MM.1S (cell line): ENCODE results near the gene PIGQ.

Experiments used
- DNase-seq: peaks from one replicate; pipeline ENCODE4 v3.0.0-alpha.2; 2015
- H2AFZ ChIP-seq: fragments of 300-600 bp; sonication (generic); 2 replicates; pipeline ENCODE4 v1.6.0; 2016; ENCODE audit warnings: antibody characterized with exemption, low read length
- H3F3A ChIP-seq: fragments of 300-600 bp; sonication (generic); 2 replicates; pipeline ENCODE4 v1.6.1; 2016; ENCODE audit warnings: mild to moderate bottlenecking, antibody characterized with exemption, low read length, moderate library complexity, mixed read lengths; ENCODE audit not compliant: insufficient read depth
- H3K27ac ChIP-seq: fragments of 300-600 bp; sonication (generic); 2 replicates; pipeline ENCODE4 v1.5.1; 2016; ENCODE audit warnings: mild to moderate bottlenecking, low read length
- H3K27me3 ChIP-seq: fragments of 300-600 bp; sonication (generic); replicated peaks from 2 replicates; pipeline ENCODE4 v1.6.0; 2016; ENCODE audit warnings: low read length; ENCODE audit not compliant: insufficient read depth
- H3K36me3 ChIP-seq: fragments of 300-600 bp; sonication (generic); replicated peaks from 2 replicates; pipeline ENCODE4 v1.6.1; 2016; ENCODE audit warnings: mild to moderate bottlenecking, low read length, mixed read lengths; ENCODE audit not compliant: insufficient read depth
- H3K4me1 ChIP-seq: fragments of 300-600 bp; sonication (generic); 2 replicates; pipeline ENCODE4 v1.6.1; 2016; ENCODE audit warnings: low read length, mixed read lengths
- H3K4me2 ChIP-seq: fragments of 300-600 bp; sonication (generic); 2 replicates; pipeline ENCODE4 v1.6.0; 2016; ENCODE audit warnings: low read depth, low read length
- H3K4me3 ChIP-seq: fragments of 300-600 bp; sonication (generic); 2 replicates; pipeline ENCODE4 v1.5.1; 2016; ENCODE audit warnings: low read length, mixed read lengths
- H3K79me2 ChIP-seq: fragments of 300-600 bp; sonication (generic); 2 replicates; pipeline ENCODE4 v1.6.1; 2016; ENCODE audit warnings: mixed run types, low read length, mixed read lengths
- H3K9ac ChIP-seq: fragments of 300-600 bp; sonication (generic); 2 replicates; pipeline ENCODE4 v1.6.1; 2016; ENCODE audit warnings: low read length, mixed read lengths
- H3K9me2 ChIP-seq: fragments of 300-600 bp; sonication (generic); replicated peaks from 2 replicates; pipeline ENCODE4 v1.6.1; 2016; ENCODE audit warnings: mild to moderate bottlenecking, low read length, mixed read lengths; ENCODE audit not compliant: insufficient read depth
- H3K9me3 ChIP-seq: fragments of 300-600 bp; sonication (generic); replicated peaks from 2 replicates; pipeline ENCODE4 v1.6.1; 2016; ENCODE audit warnings: mild to moderate bottlenecking, low read length, mixed read lengths; ENCODE audit not compliant: insufficient read depth
- H4K20me1 ChIP-seq: fragments of 300-600 bp; sonication (generic); 2 replicates; pipeline ENCODE4 v1.6.1; 2016; ENCODE audit warnings: mild to moderate bottlenecking, low read length, moderate library complexity, mixed read lengths; ENCODE audit not compliant: insufficient read depth
- EZH2 ChIP-seq: fragments of 300-600 bp; sonication (generic); optimal IDR thresholded peaks from 2 replicates; pipeline ENCODE3; 2017; ENCODE audit warnings: low read depth, mild to moderate bottlenecking, antibody characterized with exemption, low read length, mixed read lengths
- EZH2phosphoT487 ChIP-seq: fragments of 300-600 bp; sonication (generic); IDR thresholded peaks from 2 replicates; pipeline ENCODE4 v1.6.1; 2018; ENCODE audit warnings: antibody characterized with exemption, low read length
- TF ChIP-seq, protein P1 (sequence below): fragments of 300-600 bp; sonication (generic); IDR thresholded peaks from 2 replicates; pipeline ENCODE4 v1.5.1; 2016; ENCODE audit warnings: antibody characterized with exemption, low read length, mixed read lengths

The PIGQ gene

DNA sequence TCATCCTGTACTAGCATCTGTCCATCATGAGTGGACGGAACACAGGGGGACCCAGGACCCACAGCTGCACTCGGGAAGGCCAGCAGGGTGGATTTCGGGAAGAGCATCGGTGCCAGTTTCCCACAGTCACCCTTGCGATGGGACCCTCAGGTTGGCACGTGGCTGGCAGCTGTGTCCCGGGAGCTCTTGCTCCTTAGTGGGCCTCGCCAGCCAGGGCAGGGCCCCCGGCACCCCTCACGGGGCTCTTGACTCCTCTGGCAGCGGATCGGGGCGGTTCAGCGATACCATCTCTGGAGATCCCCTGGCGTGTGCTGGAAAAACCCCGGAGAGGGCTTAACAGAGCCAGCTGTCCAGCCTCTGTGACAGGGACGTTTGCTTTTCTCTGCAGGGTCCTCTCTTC is 33.0 kb upstream of the PIGQ start:
- H4K20me1 ChIP-seq = no peaks in the 10 kb centered on the region
- H3K27ac ChIP-seq = no peak overlapping the region
- no peak overlapping the region for H2AFZ ChIP-seq
- H3K4me1 ChIP-seq = no peaks in the 10 kb centered on the region
- H3K4me3 ChIP-seq = no peak overlapping the region
- H3K9me3 ChIP-seq = no peaks in the 10 kb centered on the region
- H3K9me2 ChIP-seq = no peaks in the 10 kb centered on the region
- no peak overlapping the region for H3K4me2 ChIP-seq
- peaks cover 94% of the 10 kb centered on the region for H3K79me2 ChIP-seq
- no peaks in the 10 kb centered on the region for H3K27me3 ChIP-seq
- no peaks in the 10 kb centered on the region for H3F3A ChIP-seq
- no peaks in the 10 kb centered on the region for H3K36me3 ChIP-seq
- no peak overlapping the region for H3K9ac ChIP-seq
- TF ChIP-seq EZH2phosphoT487 (no peak), EZH2 (no peak)
- TF ChIP-seq, protein P1, sequence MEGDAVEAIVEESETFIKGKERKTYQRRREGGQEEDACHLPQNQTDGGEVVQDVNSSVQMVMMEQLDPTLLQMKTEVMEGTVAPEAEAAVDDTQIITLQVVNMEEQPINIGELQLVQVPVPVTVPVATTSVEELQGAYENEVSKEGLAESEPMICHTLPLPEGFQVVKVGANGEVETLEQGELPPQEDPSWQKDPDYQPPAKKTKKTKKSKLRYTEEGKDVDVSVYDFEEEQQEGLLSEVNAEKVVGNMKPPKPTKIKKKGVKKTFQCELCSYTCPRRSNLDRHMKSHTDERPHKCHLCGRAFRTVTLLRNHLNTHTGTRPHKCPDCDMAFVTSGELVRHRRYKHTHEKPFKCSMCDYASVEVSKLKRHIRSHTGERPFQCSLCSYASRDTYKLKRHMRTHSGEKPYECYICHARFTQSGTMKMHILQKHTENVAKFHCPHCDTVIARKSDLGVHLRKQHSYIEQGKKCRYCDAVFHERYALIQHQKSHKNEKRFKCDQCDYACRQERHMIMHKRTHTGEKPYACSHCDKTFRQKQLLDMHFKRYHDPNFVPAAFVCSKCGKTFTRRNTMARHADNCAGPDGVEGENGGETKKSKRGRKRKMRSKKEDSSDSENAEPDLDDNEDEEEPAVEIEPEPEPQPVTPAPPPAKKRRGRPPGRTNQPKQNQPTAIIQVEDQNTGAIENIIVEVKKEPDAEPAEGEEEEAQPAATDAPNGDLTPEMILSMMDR = no peak
- DNase-seq = no peak

DNA sequence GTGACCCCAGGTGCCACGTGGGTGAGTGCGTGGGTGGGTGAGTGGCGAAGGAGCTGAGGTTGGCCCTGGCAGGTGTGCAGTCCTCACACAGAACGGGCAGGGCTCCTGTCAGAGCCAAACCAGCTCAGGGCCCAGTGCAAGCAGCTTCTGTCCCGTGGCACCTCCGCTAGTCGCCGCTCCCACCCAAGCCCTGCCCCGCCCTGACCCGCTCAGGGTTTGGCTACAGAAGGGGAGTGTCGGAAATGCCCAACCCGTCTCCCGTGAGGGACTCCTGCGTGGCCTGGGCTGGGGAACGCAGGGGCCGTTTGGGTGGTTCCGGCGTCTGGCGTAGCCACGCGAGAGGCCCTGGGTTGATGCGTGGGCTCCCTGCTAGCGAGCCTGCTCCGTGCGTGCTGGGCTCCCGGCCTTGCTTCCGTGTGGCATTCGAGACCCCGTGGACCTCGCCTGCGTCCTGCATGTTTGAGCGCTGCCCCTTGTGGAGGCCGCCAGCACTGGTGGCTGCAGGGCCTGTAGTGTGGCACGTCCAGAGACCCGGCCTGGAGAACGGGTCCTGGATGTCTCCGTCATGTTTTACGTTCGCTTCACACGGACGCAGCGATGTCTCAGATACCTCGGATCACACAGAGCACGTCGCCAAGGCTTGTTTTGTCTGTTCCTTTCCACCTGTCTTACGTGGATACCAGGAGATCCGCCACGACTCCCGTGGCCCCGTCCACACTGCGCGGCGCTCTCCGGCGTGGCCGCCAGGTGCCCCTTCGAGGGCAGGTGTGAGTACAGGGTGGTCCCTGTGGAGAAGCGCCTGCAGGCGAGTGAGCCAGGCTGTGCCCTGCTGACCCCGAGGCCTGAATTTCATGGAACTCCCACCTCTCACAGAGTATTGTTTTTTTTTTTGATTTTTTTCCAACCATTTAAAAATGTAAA is 32.1 kb upstream of the PIGQ start:
- Histone ChIP-seq H3K27me3 (no peaks in the 10 kb centered on the region), H3F3A (no peaks in the 10 kb centered on the region), H3K4me2 (no peak overlapping the region), H2AFZ (no peak overlapping the region), H3K27ac (no peak overlapping the region), H4K20me1 (no peaks in the 10 kb centered on the region), H3K4me3 (no peak overlapping the region), H3K79me2 (peaks cover 93% of the 10 kb centered on the region), H3K9me2 (no peaks in the 10 kb centered on the region), H3K9me3 (no peaks in the 10 kb centered on the region), H3K9ac (no peak overlapping the region), H3K36me3 (no peaks in the 10 kb centered on the region), H3K4me1 (no peaks in the 10 kb centered on the region)
- TF ChIP-seq, protein P1 = no peak
- TF ChIP-seq EZH2 (no peak), EZH2phosphoT487 (no peak)
- no peak for DNase-seq

DNA sequence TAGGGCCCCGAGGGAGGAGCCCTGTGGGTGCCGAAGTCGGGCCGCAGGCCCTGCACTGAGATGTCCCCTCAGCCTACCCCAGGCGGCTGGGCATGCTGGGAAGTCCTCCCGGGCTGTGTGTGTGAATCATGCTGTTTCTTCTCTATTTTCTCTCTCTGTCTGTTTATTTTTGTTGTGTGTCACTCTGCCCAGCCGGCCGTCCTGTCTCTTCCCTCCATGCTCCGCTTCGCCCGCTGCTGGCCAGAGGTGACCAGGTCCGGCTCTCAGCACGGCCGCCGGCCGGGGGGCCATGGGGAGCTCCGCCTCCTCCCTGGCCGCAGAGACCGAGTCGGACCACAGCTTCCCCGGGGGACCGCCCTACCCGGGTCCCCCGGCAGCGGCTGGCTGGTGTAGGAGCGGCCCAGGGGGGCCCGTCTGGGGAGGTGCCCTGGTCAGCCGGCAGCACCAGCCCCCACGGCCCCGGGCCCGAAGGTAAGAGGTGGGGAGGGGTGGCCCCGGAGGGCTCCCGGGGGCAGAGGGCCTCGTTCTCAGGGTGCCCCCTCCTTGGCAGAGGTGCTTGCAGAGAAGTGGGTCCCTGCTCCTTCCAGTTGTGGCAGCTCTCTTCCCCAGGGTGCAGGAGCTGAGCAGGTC is 29.8 kb upstream of the PIGQ start:
- no peak overlapping the region for H3K4me3 ChIP-seq

More for the DNA sequence above, 29.8 kb upstream of the PIGQ start:
- Histone ChIP-seq H3K27me3 (no peaks in the 10 kb centered on the region), H3F3A (no peaks in the 10 kb centered on the region), H3K4me1 (no peaks in the 10 kb centered on the region), H3K4me2 (no peak overlapping the region), H3K9me3 (no peaks in the 10 kb centered on the region), H4K20me1 (no peaks in the 10 kb centered on the region), H3K79me2 (peaks cover 86% of the 10 kb centered on the region), H2AFZ (no peak overlapping the region), H3K9me2 (no peaks in the 10 kb centered on the region), H3K36me3 (no peaks in the 10 kb centered on the region), H3K27ac (no peak overlapping the region), H3K9ac (no peak overlapping the region)
- TF ChIP-seq EZH2 = no peak
- TF ChIP-seq EZH2phosphoT487 = no peak
- TF ChIP-seq, protein P1 = no peak
- no peak for DNase-seq
